GM20000 (cell line): ENCODE data around the gene TACR2.

Source experiments
- DNase-seq: peaks from one replicate; pipeline ENCODE4 v3.0.0; 2012; ENCODE audit warnings: low spot score
- TF ChIP-seq, protein P1 (sequence below): IDR thresholded peaks from 2 replicates; pipeline ENCODE4 v1.5.1; 2012; ENCODE audit warnings: mild to moderate bottlenecking, control low read depth; ENCODE audit errors: extremely low read depth, missing control alignments

TACR2 gene

DNA sequence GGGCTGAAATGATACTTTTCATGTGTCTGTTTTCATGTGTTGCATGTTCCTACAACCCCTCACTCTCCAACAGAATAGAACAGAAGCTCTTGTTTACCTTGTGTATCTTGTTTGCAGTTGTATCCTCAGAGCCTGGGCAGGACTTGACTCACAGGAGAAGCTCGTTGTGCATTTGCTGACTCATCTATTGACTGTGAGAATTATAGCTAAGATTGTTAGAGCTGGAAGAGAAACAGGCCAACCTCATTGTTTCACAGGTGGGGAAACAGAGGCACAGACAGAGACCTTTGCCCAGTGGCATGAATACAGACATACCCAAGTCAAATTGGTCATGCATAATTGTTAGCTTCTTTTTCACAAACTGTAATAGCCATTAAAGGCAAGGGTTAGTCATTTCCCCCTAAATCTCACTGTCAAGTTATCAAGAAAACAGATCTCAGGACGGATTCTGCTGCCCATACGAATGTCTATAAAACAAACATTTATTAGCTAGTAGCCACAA, 30.0 kb upstream of the TACR2 start:
- TF ChIP-seq, protein P1, sequence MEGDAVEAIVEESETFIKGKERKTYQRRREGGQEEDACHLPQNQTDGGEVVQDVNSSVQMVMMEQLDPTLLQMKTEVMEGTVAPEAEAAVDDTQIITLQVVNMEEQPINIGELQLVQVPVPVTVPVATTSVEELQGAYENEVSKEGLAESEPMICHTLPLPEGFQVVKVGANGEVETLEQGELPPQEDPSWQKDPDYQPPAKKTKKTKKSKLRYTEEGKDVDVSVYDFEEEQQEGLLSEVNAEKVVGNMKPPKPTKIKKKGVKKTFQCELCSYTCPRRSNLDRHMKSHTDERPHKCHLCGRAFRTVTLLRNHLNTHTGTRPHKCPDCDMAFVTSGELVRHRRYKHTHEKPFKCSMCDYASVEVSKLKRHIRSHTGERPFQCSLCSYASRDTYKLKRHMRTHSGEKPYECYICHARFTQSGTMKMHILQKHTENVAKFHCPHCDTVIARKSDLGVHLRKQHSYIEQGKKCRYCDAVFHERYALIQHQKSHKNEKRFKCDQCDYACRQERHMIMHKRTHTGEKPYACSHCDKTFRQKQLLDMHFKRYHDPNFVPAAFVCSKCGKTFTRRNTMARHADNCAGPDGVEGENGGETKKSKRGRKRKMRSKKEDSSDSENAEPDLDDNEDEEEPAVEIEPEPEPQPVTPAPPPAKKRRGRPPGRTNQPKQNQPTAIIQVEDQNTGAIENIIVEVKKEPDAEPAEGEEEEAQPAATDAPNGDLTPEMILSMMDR = no peak
- DNase-seq = no peak

DNA sequence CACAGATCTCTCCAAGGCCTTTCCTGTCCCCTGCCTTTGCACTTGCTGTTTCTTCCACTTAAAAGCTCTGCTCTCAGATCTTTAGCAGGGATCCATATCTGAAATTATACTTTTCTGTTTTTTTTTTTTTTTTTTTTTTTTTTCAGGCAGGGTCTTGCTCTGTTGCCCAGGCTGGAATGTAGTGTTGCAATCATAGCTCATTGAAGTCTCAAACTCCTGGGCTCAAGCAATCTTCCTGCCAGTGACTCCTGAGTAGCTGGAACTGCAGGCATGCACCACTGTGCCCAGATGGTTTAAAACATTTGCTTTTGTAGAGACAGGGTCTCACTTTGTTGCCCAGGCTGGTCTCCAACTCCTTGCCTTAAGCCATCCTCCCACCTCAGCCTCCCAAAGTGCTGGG, 29.5 kb upstream of the TACR2 start:
- DNase-seq = no peak

GRCh38 chr10:69445041-69445440, 28.3 kb upstream of the TACR2 start:
- TF ChIP-seq, protein P1 = no peak
- no peak for DNase-seq

More for the DNA sequence above, 29.5 kb upstream of the TACR2 start:
- TF ChIP-seq, protein P1 = no peak

DNA sequence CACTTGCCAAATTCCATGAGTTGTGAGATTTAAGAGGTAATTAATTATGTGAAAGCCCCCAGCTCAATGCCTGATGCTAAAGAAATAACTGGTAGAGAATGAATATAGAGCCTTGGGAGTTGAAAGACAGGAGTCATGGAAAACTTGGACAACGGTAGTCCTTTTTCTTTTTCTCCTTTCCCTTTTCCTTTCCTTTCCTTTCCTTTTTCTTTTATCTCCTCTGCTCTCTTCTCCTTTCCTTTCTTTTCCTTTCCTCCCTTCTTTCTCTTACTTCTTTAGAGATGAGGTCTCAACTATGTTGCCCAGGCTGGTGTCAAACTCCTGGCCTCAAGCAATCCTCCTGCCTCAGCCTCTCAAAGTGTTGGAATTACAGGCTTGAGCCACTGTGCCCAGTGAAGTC, 26.6 kb upstream of the TACR2 start:
- no peak for DNase-seq
- TF ChIP-seq, protein P1 = no peak

GRCh38 chr10:69439813-69440506, 23.2 kb upstream of the TACR2 start:
- no peak for DNase-seq
- TF ChIP-seq, protein P1 = no peak

DNA sequence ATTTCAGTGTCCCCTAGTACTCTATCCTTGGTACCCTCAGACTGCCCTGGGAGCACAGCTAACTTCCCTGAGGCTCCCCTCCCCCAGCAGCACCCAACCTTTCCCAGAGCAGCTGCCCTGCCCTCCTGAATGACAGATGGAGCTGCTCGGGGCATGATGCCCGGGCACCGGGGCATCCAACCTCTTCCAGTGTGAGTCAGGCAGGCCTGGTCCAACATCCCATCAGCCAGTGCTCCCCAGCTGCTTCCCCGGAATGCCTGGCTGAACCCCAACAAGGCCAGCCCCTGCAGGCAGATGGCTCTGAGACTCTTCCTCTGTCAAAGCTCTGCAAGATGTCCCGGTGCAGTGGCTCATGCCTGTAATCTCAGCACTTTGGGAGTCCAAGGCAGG, 22.6 kb upstream of the TACR2 start:
- TF ChIP-seq, protein P1 = no peak
- no peak for DNase-seq

- TF ChIP-seq, protein P1 = no peak
- DNase-seq = no peak
Measured at GRCh38 chr10:69438536-69439349, 22.0 kb upstream of the TACR2 start.
